Raji (cell line): ENCODE results near the gene PCDH10.

ENCODE experiments used
- POLR2A ChIP-seq: IDR thresholded peaks from 2 replicates; pipeline ENCODE4 v1.6.1; 2011; ENCODE audit warnings: low read depth, low read length, control low read depth; ENCODE audit not compliant: insufficient read depth

PCDH10 gene

DNA sequence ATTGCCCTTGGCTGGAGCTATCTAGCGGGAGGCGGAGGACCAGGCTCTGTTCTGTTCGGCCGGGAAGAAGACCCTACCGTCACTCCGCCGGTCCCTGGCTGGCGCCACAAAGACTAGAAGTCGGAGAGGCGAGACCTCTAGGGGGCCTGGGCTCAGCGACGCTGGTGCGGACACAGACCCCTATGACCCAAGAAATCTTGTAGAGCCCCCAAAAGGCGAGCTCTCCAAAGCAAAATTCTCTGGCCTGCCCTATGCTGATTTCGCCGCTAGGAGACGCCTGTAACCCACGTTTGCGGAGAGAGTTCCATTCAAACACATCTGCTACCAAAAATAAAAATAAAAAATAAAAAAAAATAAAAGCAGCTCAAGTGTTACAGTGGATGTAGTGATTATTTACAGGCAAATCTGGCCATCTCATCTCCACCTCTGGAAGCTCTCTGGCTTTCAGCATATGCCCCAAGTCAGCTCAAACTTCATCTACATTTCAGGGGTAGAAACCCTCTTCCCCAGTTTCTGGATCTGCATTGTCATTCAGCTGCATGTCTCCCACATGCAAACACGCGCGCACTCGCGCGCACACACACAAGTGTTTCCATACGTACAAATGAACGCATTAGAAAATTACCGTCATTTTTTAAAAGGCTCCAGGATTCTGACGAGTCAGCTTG, 2.4 kb upstream of the PCDH10 start:
- no peak for TF ChIP-seq POLR2A

DNA sequence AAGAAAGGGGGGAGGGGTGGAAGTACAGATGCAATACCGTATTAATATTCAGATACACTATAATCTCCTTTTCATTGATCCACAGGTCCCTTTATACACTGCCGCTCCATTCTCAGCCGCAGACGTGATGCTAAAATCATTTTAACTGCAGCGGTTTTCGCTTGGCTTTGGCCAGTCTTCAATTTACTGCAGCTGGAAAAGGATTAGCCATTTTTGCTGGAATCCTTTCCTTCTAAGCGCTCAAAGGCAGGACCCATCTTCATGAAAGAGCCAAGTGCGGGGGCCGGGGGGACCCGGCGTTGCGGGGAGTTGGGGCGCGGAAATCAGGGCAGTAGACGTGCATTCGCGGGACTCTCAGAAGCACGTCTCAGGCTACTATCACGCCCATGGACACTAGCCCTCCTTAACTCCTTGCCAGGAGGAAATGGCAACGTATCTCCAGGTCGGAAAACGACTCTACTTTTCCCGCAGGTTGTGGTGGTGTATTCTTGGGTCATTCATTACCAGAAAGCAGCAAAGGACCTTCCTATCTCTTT, 1.7 kb upstream of the PCDH10 start:
- no peak for TF ChIP-seq POLR2A

DNA sequence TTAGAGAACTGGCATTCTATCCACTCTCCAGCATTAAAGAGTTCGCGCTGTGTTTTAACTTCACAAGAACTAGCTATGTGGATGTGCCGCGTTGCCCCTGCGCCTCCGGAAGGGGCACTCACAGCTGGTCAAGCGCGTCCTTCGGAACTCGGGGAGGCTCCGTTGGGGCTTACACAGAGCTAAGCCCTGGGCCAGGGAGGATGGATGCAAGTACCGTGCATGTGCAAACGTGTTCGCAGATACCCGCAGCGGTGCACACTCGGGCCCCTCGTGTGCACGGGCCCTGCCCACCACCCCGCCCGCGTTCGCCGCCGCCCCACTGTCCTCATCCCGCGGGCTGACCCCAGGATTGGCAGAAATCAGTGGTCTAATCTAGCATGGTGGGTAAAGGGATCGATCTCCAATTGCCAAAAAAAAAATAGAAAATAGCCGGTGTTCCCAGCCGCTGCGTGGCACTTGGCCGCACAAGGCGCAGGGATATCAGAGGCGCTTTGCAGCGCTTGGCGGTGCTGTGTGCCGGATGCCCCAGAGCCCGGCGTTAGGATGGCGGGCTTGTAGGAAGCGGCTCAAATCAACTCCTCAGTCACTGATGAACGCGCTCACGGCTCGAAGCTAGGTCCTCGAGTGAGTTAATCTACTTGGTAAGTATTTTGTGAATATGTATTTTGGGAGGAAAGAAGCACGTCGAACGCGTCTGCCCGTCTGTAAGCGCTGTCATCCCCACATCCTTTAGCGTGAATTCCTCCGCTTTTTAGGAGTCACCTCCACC, 989 bp upstream of the PCDH10 start:
- no peak for TF ChIP-seq POLR2A

DNA sequence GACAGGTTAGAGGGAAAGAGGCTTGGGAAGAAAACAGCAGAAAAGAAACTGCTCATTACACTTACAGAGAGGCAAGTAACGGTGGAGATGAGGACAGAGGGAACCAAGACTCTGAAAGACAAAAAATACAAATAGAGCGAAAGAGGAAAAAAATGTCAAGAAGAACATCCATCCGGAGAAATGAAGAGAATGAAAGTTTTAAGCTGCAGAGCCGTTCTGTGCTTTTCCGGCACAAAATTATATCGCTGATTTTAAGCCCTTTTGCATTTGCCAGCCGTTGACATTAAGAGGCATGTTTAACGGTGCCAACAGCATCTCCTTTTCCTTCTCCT, 236 bp downstream of the PCDH10 start:
- TF ChIP-seq POLR2A = no peak

DNA sequence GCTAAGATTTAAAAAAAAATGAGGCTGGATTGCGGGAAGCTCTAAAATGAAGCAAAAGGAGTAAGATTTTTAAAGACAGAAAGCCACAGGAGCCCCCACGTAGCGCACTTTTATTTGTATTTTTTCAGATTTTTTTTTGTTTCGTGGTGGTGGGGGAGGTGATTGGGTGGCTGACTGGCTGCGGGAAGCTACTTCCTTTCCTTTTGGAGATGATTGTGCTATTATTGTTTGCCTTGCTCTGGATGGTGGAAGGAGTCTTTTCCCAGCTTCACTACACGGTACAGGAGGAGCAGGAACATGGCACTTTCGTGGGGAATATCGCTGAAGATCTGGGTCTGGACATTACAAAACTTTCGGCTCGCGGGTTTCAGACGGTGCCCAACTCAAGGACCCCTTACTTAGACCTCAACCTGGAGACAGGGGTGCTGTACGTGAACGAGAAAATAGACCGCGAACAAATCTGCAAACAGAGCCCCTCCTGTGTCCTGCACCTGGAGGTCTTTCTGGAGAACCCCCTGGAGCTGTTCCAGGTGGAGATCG, 908 bp downstream of the PCDH10 start:
- TF ChIP-seq POLR2A = no peak

DNA sequence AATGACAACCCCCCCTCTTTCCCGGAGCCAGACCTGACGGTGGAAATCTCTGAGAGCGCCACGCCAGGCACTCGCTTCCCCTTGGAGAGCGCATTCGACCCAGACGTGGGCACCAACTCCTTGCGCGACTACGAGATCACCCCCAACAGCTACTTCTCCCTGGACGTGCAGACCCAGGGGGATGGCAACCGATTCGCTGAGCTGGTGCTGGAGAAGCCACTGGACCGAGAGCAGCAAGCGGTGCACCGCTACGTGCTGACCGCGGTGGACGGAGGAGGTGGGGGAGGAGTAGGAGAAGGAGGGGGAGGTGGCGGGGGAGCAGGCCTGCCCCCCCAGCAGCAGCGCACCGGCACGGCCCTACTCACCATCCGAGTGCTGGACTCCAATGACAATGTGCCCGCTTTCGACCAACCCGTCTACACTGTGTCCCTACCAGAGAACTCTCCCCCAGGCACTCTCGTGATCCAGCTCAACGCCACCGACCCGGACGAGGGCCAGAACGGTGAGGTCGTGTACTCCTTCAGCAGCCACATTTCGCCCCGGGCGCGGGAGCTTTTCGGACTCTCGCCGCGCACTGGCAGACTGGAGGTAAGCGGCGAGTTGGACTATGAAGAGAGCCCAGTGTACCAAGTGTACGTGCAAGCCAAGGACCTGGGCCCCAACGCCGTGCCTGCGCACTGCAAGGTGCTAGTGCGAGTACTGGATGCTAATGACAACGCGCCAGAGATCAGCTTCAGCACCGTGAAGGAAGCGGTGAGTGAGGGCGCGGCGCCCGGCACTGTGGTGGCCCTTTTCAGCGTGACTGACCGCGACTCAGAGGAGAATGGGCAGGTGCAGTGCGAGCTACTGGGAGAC, 1.6 kb downstream of the PCDH10 start:
- no peak for TF ChIP-seq POLR2A

DNA sequence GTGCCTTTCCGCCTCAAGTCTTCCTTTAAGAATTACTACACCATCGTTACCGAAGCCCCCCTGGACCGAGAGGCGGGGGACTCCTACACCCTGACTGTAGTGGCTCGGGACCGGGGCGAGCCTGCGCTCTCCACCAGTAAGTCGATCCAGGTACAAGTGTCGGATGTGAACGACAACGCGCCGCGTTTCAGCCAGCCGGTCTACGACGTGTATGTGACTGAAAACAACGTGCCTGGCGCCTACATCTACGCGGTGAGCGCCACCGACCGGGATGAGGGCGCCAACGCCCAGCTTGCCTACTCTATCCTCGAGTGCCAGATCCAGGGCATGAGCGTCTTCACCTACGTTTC, 2.2 kb downstream of the PCDH10 start:
- no peak for TF ChIP-seq POLR2A

DNA sequence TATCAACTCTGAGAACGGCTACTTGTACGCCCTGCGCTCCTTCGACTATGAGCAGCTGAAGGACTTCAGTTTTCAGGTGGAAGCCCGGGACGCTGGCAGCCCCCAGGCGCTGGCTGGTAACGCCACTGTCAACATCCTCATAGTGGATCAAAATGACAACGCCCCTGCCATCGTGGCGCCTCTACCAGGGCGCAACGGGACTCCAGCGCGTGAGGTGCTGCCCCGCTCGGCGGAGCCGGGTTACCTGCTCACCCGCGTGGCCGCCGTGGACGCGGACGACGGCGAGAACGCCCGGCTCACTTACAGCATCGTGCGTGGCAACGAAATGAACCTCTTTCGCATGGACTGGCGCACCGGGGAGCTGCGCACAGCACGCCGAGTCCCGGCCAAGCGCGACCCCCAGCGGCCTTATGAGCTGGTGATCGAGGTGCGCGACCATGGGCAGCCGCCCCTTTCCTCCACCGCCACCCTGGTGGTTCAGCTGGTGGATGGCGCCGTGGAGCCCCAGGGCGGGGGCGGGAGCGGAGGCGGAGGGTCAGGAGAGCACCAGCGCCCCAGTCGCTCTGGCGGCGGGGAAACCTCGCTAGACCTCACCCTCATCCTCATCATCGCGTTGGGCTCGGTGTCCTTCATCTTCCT, 2.7 kb downstream of the PCDH10 start:
- no peak for TF ChIP-seq POLR2A

DNA sequence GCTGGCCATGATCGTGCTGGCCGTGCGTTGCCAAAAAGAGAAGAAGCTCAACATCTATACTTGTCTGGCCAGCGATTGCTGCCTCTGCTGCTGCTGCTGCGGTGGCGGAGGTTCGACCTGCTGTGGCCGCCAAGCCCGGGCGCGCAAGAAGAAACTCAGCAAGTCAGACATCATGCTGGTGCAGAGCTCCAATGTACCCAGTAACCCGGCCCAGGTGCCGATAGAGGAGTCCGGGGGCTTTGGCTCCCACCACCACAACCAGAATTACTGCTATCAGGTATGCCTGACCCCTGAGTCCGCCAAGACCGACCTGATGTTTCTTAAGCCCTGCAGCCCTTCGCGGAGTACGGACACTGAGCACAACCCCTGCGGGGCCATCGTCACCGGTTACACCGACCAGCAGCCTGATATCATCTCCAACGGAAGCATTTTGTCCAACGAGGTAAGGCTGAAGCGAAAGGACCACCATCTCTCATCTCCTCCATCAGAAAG, 3.3 kb downstream of the PCDH10 start:
- TF ChIP-seq POLR2A = no peak

DNA sequence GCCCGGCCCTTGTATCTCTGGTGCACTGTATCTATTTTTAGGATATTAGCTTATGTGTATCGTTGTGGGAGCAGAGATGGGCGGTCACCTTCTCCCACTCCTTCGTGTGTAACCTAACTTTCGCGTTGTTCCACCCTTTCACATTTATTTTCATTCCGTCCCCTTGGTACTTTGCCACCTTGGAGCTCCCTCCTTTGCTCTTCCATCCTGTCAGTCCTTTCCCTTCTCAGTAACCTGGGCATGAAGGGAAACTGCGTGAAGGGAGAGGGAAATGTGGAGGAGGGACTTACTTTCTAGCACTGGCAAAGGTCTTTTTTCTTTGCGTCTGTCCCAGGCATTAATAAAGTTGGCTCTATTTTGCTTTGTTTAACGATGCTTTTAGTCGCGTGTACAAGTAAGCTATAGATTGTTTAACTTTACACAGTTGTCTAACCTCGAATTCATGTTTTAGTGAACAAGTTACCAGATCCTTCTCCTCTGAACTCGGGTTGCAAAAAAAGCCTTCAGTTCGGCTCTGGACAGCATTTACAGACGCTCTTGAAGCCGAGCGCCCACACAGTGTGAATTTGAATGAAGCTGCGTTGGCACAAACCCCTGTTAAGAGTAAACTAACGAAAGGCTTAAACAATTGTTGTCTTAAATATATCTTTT, 3.9 kb downstream of the PCDH10 start:
- TF ChIP-seq POLR2A = no peak

DNA sequence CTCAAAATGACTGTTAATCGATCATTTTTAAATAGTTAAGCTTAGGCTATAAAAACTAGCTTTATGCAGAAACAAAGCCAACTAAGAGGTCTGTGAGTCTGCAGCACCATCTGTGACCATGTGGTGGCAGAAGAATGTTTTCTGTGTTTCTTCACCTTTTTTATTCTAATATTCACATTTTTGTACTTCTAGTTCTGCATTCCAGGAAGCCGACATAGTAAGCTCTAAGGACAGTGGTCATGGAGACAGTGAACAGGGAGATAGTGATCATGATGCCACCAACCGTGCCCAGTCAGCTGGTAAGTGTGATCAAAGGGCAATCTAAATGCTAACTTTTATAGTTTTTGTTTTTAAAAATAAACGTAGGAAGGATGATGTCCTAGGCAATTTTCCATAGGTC, 5.6 kb downstream of the PCDH10 start:
- no peak for TF ChIP-seq POLR2A

DNA sequence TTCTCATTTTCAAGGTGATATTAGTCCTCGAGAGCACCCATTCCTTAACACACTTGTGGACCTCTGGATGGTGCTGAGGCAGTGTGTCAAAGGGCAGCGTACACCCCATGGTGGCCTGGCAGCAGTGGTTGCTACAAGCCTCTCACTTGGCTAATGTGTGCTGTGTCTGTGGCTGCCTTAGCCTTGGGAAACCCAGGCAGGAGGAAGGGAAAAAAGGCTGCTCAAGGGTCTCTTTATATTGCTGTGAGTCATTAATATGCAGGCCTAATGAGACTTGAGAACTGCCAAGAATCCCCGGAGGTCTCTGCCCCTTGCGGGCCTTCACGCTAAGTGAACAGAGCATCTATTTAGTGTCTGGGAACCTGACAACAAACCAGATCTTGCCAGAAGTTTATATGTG, 7.0 kb downstream of the PCDH10 start:
- no peak for TF ChIP-seq POLR2A

DNA sequence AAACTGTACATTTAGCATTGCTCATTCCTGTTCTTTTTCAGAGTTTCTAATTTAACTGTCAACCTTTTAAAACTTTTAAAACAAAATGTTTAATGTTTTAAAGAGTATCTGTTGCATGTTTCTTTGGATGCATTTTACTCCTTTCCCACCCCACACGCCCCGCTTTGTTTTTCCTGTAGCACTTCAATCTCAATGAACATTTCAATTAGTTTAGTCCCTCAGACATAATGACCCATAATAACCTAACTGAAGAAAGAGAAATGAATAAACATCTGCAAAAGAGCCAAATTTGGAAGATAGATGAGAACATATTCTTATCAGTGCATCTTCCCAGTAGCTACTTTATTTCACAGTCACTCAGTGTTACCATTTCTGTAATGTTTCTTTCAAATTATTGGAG, 7.5 kb downstream of the PCDH10 start:
- no peak for TF ChIP-seq POLR2A

DNA sequence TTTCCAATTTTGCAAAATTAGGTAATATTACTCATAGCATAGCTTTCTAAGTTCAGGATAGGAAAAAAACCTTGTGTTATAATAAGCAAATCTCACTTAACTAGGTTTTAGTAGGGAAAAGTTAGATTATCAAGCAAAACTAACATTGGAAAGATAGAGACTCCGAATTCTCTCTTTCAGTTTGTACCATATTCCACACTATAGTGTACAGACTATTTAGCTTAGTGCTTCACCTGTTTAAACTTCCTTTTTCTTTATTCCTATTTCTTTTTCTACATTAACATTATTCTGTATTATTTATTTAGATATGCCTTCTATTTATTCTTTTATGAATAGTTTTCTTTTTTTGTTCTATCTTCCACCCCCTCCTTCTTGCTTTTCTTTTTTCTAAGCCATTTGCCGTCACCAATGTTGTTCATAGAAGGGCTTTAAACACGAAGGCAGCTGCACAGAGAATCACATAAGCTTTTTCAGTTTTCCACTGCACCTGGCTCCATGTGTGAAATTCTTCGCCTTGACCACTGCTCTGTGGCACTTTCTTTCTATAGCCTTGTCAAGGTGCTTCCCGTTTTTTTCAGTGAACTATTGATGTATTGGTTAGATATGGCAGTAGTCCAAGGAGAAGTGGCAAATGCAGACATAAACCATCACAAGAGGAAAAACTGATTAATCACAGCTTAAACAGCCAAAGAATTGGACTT, 8.5 kb downstream of the PCDH10 start:
- no peak for TF ChIP-seq POLR2A
